Ovary (tissue), 9 donors: ENCODE data around the gene SLC4A5. TPM values are rescaled to one million over a fixed set of nuclear protein-coding genes. Genes with fewer than 3 reads are reported as not detected.

Source experiments
- DNase-seq, 5 donors: peaks; one replicate each; pipeline ENCODE4 v3.0.0-alpha.2; 2019 to 2020
- H3K27ac ChIP-seq, 2 donors: fragments of 200-600 bp; one replicate each; pipeline versions ENCODE4 v1.5.1 to v1.8.0; 2019 to 2022
- H3K27me3 ChIP-seq: fragments of 200-600 bp; one replicate; pipeline ENCODE4 v1.8.0; 2022
- H3K36me3 ChIP-seq: fragments of 200-600 bp; sonication (generic); one replicate; pipeline ENCODE4 v1.5.1; 2019
- H3K4me1 ChIP-seq: one replicate; pipeline ENCODE4 v1.8.1; 2013; ENCODE audit warnings: mild to moderate bottlenecking, moderate library complexity; ENCODE audit not compliant: insufficient read depth
- H3K4me3 ChIP-seq: fragments of 200-600 bp; sonication (generic); one replicate; pipeline ENCODE4 v1.5.1; 2017
- H3K9me3 ChIP-seq, 2 donors: fragments of 200-600 bp in 1 of 2; sonication (generic) in 1 of 2; one replicate each; pipeline versions ENCODE4 v1.5.1 to v1.8.1; 2013 to 2019; ENCODE audit warnings: mild to moderate bottlenecking in 1 of 2, moderate library complexity in 1 of 2
- CTCF ChIP-seq, 3 donors: fragments of 450-650 bp in 2 of 3; fragments of 200-600 bp in 1 of 3; IDR thresholded peaks; one replicate each; pipeline versions ENCODE4 v1.5.1 to v1.8.0; 2016 to 2022; ENCODE audit warnings: antibody characterized with exemption in 3 of 3, mild to moderate bottlenecking in 1 of 3
- EP300 ChIP-seq: sonication (generic); formaldehyde crosslinking; IDR thresholded peaks from one replicate; pipeline ENCODE4 v1.6.1; 2017; ENCODE audit warnings: antibody characterized with exemption
- POLR2A ChIP-seq: fragments of 450-650 bp; IDR thresholded peaks from one replicate; pipeline ENCODE4 v1.6.1; 2017; ENCODE audit warnings: antibody characterized with exemption, mild to moderate bottlenecking, moderate library complexity
- WGBS, 3 donors: extraction: QIAGEN DNeasy Blood & Tissue Kit in 1 of 3; methylation state at CpG; one replicate each; pipeline versions ENCODE4 v1.1.5 to v1.1.7; 2013 to 2017; 5-methylcytosine and 5-hydroxymethylcytosine counted together
- intact Hi-C, 4 donors: fragments of 100-400 bp; cut with DNase I; formaldehyde crosslinking; loops; one replicate each; pipeline versions ENCODE4 v1.11.0 to v1.15.1; 2022 to 2023
- polyA plus RNA-seq, 2 donors: library from polyadenylated mRNA; stranded (reverse); fragments of 200-250 nt in 1 of 2; fragments of 350-450 nt in 1 of 2; fragmentation: Illumina TruSeq in 1 of 2; extraction: RNeasy Lipid Tissue Mini Kit (QIAGEN cat#74804) in 1 of 2; gene quantifications; one replicate each; pipeline ENCODE4 v1.2.3, GENCODE V29; 2013 to 2014
- total RNA-seq, 7 donors: library from RNA; depleted of rRNA in 2 of 7; stranded (reverse); fragments of >200 nt in 2 of 7; fragmentation: NEBNext Ultra II Directional in 3 of 7; extraction: Animal tissue kit (Norgen Biotek cat#: 25700) in 3 of 7; gene quantifications; one replicate each; pipeline versions ENCODE4 v1.1.0 to v1.2.4, GENCODE V29; 2016 to 2023
- donor health status: DM: no; HTN: no; CAD: no; lungs with moderate emphysema.
- donor health status: DM: no; HTN: no; CAD: no.
- donor health status: Bipolar disorder and iron deficiency.
- donor health status: DM: yes; HTN: yes; CAD: no.
- donor health status: DM: no; HTN: no; CAD: no.
- donor health status: DM: yes; HTN: yes; CAD: no.

Gene SLC4A5
- total and polyA plus RNA-seq, 9 donors: 1.1 to 6.3 (median 2.4) TPM

- intact Hi-C loops: no loop called here
- WGBS, 3 donors: 81 to 94% (median 90%) methylated on average over 2 of the region's 2 CpGs
- TF ChIP-seq EP300: no peak
- no peak for TF ChIP-seq CTCF (IDR thresholded peaks at IDR 0.05)
- no peak for TF ChIP-seq POLR2A
Measured at GRCh38 chr2:74321737-74322136, 21.5 kb downstream of the SLC4A5 start.

GRCh38 chr2:74317701-74318100 is 25.5 kb downstream of the SLC4A5 start:
- no peaks in the 10 kb centered on the region for H3K36me3 ChIP-seq
- no peaks in the 10 kb centered on the region for H3K9me3 ChIP-seq
- TF ChIP-seq POLR2A (no peak), EP300 (no peak), CTCF (IDR thresholded peaks at IDR 0.05) (no peak)
- H3K27ac ChIP-seq: no peak overlapping the region
- peaks cover 3% of the 10 kb centered on the region for H3K4me1 ChIP-seq
- H3K4me3 ChIP-seq: no peak overlapping the region
- H3K27me3 ChIP-seq: no peaks in the 10 kb centered on the region
- DNase-seq: no peak
- intact Hi-C loops: no loop called here

More at GRCh38 chr2:74321737-74322136, 21.5 kb downstream of the SLC4A5 start:
- no peaks in the 10 kb centered on the region for H3K27me3 ChIP-seq
- H3K4me3 ChIP-seq: no peak overlapping the region
- no peak for DNase-seq
- no peak overlapping the region for H3K27ac ChIP-seq
- no peaks in the 10 kb centered on the region for H3K36me3 ChIP-seq
- H3K9me3 ChIP-seq: no peaks in the 10 kb centered on the region
- no peaks in the 10 kb centered on the region for H3K4me1 ChIP-seq

DNA sequence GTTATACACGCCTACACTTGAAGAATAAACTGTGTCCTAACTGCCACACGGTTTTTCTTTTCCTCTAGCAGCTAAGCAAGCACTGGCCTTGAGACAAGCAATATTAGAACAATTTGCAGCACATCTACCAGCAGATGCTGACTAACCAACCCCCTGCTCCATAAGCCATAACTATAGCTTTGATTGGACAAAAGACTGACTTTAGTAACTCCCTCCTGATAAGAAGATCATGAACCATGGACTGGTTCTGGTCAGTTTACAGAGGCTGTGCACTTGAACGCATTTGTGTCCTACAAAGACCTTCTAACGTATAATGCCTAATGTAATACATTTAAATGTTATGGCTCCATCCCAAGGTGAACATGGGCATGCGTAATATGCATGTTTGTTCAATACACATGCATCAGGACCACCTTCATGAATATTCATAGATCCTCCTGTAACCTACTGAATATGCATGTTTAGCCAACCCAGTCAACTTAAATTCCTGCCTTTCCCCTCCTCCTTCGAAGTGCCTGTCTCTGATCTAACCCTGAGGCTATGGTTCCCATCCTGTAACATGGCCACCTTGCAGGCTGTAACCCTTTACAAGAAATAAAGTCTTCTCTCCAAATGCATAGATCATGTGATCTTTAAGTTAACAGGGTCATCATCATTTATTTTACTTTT is 26.5 kb downstream of the SLC4A5 start:
- H3K4me3 ChIP-seq: no peak overlapping the region
- no peaks in the 10 kb centered on the region for H3K9me3 ChIP-seq
- H3K27me3 ChIP-seq: no peaks in the 10 kb centered on the region
- H3K4me1 ChIP-seq: peaks cover 3% of the 10 kb centered on the region
- H3K36me3 ChIP-seq: no peaks in the 10 kb centered on the region
- intact Hi-C loops: no loop called here
- no peak for DNase-seq
- no peak overlapping the region for H3K27ac ChIP-seq
- 34 to 42% (median 34%) methylated on average over 6 of the region's 6 CpGs for WGBS, 3 donors
- TF ChIP-seq CTCF (IDR thresholded peaks at IDR 0.05) (no peak), POLR2A (no peak), EP300 (no peak)

GRCh38 chr2:74314107-74314506 is 29.1 kb downstream of the SLC4A5 start:
- no peaks in the 10 kb centered on the region for H3K9me3 ChIP-seq
- intact Hi-C loops: no loop called here
- TF ChIP-seq EP300 (no peak), POLR2A (no peak), CTCF (IDR thresholded peaks at IDR 0.05) (no peak)
- WGBS, 3 donors: 75 to 83% (median 76%) methylated on average over 5 of the region's 5 CpGs
- DNase-seq: no peak
- no peaks in the 10 kb centered on the region for H3K27me3 ChIP-seq
- H3K4me3 ChIP-seq: no peak overlapping the region
- H3K36me3 ChIP-seq: no peaks in the 10 kb centered on the region
- peaks cover 3% of the 10 kb centered on the region for H3K4me1 ChIP-seq
- H3K27ac ChIP-seq: no peak overlapping the region
